H1 (cell line): ENCODE measurements around the gene TVP23A. TPM values are rescaled to one million over a fixed set of nuclear protein-coding genes. Genes with fewer than 3 reads are reported as not detected.

ENCODE experiments used
- CTCF ChIA-PET: fragments of 300-600 bp; sonication (Branson Sonifier 250); formaldehyde crosslinking; loops from one replicate; lab custom pipeline; 2021; ENCODE audit not compliant: partially characterized antibody; lab: Charles Lee
- POLR2A ChIA-PET: fragments of 300-600 bp; sonication (Branson Sonifier 250); formaldehyde crosslinking; loops from one replicate; lab custom pipeline; 2021; ENCODE audit warnings: inconsistent platforms; ENCODE audit not compliant: partially characterized antibody; lab: Charles Lee
- DNase-seq, 2 experiments: peaks; one replicate each; pipeline versions ENCODE4 v3.0.0 to v3.0.0-alpha.2; 2010 to 2022; ENCODE audit warnings: low spot score in 2 of 2, low read depth in 1 of 2, mixed read lengths in 1 of 2
- FAIRE-seq: peaks from 2 replicates; lab custom pipeline; 2011; peaks lifted over from hg19 to GRCh38; lab: Jason Lieb, UNC
- H2AFZ ChIP-seq: 2 replicates; pipeline ENCODE4 v1.8.1; 2012; ENCODE audit warnings: low read length, inconsistent platforms
- H2AK5ac ChIP-seq: 2 replicates; pipeline ENCODE4 v1.6.1; 2013; ENCODE audit warnings: low read depth, low read length
- H2BK120ac ChIP-seq: replicated peaks from 2 replicates; pipeline ENCODE3; 2013; ENCODE audit warnings: low read depth, low read length, inconsistent platforms
- H2BK12ac ChIP-seq: 2 replicates; pipeline ENCODE4 v1.6.1; 2013; ENCODE audit warnings: low read depth, low read length
- H2BK15ac ChIP-seq: 2 replicates; pipeline ENCODE4 v1.6.1; 2013; ENCODE audit warnings: low read length
- H2BK20ac ChIP-seq: 2 replicates; pipeline ENCODE4 v1.6.1; 2013; ENCODE audit warnings: low read length
- H2BK5ac ChIP-seq: 2 replicates; pipeline ENCODE4 v1.6.1; 2013; ENCODE audit warnings: low read depth, low read length
- H3K14ac ChIP-seq: 2 replicates; pipeline ENCODE4 v1.6.1; 2013; ENCODE audit warnings: inconsistent platforms; ENCODE audit not compliant: insufficient read length
- H3K18ac ChIP-seq: 2 replicates; pipeline ENCODE4 v1.6.1; 2013; ENCODE audit warnings: low read length; ENCODE audit errors: extremely low read depth
- H3K23ac ChIP-seq: 2 replicates; pipeline ENCODE4 v1.6.1; 2013; ENCODE audit warnings: inconsistent platforms; ENCODE audit not compliant: insufficient read length
- H3K23me2 ChIP-seq: 2 replicates; pipeline ENCODE4 v1.6.1; 2013; ENCODE audit warnings: low read depth, low read length
- H3K27ac ChIP-seq: 2 replicates; pipeline ENCODE4 v1.6.1; 2011; ENCODE audit warnings: low read depth, low read length, inconsistent platforms
- H3K27me3 ChIP-seq, 4 experiments: replicated peaks in 1 of 4; 1 replicate in 1 of 4; 2 replicates in 3 of 4; pipeline versions ENCODE4 v1.6.1 to v1.8.1; 2011 to 2013; ENCODE audit warnings: low read length in 3 of 4, mild to moderate bottlenecking in 3 of 4, inconsistent platforms in 2 of 4, mixed read lengths in 2 of 4, moderate library complexity in 1 of 4; ENCODE audit not compliant: control insufficient read depth in 3 of 4, insufficient read depth in 3 of 4; ENCODE audit errors: extremely low read depth in 1 of 4
- H3K36me3 ChIP-seq, 4 experiments: 2 replicates each; pipeline versions ENCODE4 v1.6.1 to v1.8.1; 2011 to 2013; ENCODE audit warnings: mild to moderate bottlenecking in 4 of 4, low read length in 3 of 4, moderate library complexity in 2 of 4, control low read depth in 1 of 4, inconsistent platforms in 1 of 4; ENCODE audit not compliant: insufficient read depth in 4 of 4, control insufficient read depth in 2 of 4
- H3K4ac ChIP-seq: replicated peaks from 2 replicates; pipeline ENCODE3; 2013; ENCODE audit warnings: low read length, low read depth, mixed read lengths, inconsistent platforms; ENCODE audit not compliant: insufficient read length
- H3K4me1 ChIP-seq, 4 experiments: replicated peaks in 1 of 4; 1 replicate in 1 of 4; 2 replicates in 3 of 4; pipeline versions ENCODE4 v1.6.1 to v1.8.1; 2011 to 2013; ENCODE audit warnings: low read length in 3 of 4, inconsistent platforms in 2 of 4, mixed read lengths in 1 of 4; ENCODE audit not compliant: insufficient read depth in 4 of 4, control insufficient read depth in 3 of 4
- H3K4me2 ChIP-seq, 2 experiments: 2 replicates each; pipeline versions ENCODE4 v1.6.1 to v1.8.1; 2011 to 2013; ENCODE audit warnings: low read depth in 2 of 2, low read length in 2 of 2, control low read depth in 1 of 2, inconsistent platforms in 1 of 2, mild to moderate bottlenecking in 1 of 2; ENCODE audit not compliant: insufficient read depth in 1 of 2
- H3K4me3 ChIP-seq, 4 experiments: fragments of 200-600, 300-600 bp in 1 of 4; sonication (generic), shearing (Covaris generic), sonication (Bioruptor Twin) in 1 of 4; 2 replicates each; pipeline versions ENCODE4 v1.5.1 to v1.8.1; 2011 to 2016; ENCODE audit warnings: low read length in 4 of 4, low read depth in 3 of 4, control low read depth in 2 of 4, inconsistent platforms in 2 of 4, mild to moderate bottlenecking in 2 of 4, mixed read lengths in 1 of 4, moderate library complexity in 1 of 4; ENCODE audit not compliant: insufficient read depth in 2 of 4; ENCODE audit errors: extremely low read depth in 1 of 4
- H3K56ac ChIP-seq: replicated peaks from 2 replicates; pipeline ENCODE3; 2013; ENCODE audit warnings: low read depth, mild to moderate bottlenecking, mixed read lengths, low read length, inconsistent platforms; ENCODE audit not compliant: insufficient read length
- H3K79me1 ChIP-seq: 2 replicates; pipeline ENCODE4 v1.6.1; 2013; ENCODE audit warnings: low read depth, low read length, control low read depth
- H3K79me2 ChIP-seq, 2 experiments: 2 replicates each; pipeline versions ENCODE4 v1.6.1 to v1.8.1; 2012 to 2013; ENCODE audit warnings: low read length in 2 of 2, mild to moderate bottlenecking in 2 of 2, inconsistent platforms in 1 of 2; ENCODE audit not compliant: insufficient read depth in 2 of 2, control insufficient read depth in 1 of 2
- H3K9ac ChIP-seq, 4 experiments: replicated peaks in 1 of 4; 1 replicate in 1 of 4; 2 replicates in 3 of 4; pipeline versions ENCODE4 v1.6.1 to v1.8.1; 2011 to 2013; ENCODE audit warnings: low read depth in 3 of 4, low read length in 3 of 4, control low read depth in 2 of 4, mild to moderate bottlenecking in 2 of 4, moderate library complexity in 2 of 4, inconsistent platforms in 1 of 4; ENCODE audit errors: extremely low read depth in 1 of 4
- H3K9me3 ChIP-seq, 2 experiments: 2 replicates each; pipeline versions ENCODE4 v1.6.1 to v1.8.1; 2012 to 2013; ENCODE audit warnings: mild to moderate bottlenecking in 2 of 2, moderate library complexity in 2 of 2, control low read depth in 1 of 2, inconsistent platforms in 1 of 2, low read depth in 1 of 2, low read length in 1 of 2, mixed read lengths in 1 of 2; ENCODE audit not compliant: insufficient read depth in 2 of 2
- H4K20me1 ChIP-seq, 2 experiments: replicated peaks in 1 of 2; 2 replicates each; pipeline versions ENCODE3 to v1.8.1; 2011 to 2013; ENCODE audit warnings: inconsistent platforms in 2 of 2, low read length in 2 of 2, mild to moderate bottlenecking in 1 of 2; ENCODE audit not compliant: insufficient read depth in 2 of 2, control insufficient read depth in 1 of 2
- H4K5ac ChIP-seq: 2 replicates; pipeline ENCODE4 v1.6.1; 2013; ENCODE audit warnings: low read length, low read depth, mixed read lengths, inconsistent platforms; ENCODE audit not compliant: insufficient read length
- H4K8ac ChIP-seq: 2 replicates; pipeline ENCODE4 v1.8.0; 2013; ENCODE audit warnings: mild to moderate bottlenecking, moderate library complexity, low read length, inconsistent platforms; ENCODE audit not compliant: insufficient read depth; ENCODE audit errors: extremely low read depth
- H4K91ac ChIP-seq: replicated peaks from 2 replicates; pipeline ENCODE3; 2013; ENCODE audit warnings: low read length, mixed read lengths, inconsistent platforms; ENCODE audit not compliant: insufficient read length
- BRCA1 ChIP-seq: IDR thresholded peaks from 2 replicates; pipeline ENCODE4 v1.6.1; 2012; ENCODE audit warnings: low read depth, low read length, improper control_type of control experiment
- EZH2 ChIP-seq: fragments of 200-600 bp; sonication (generic); IDR thresholded peaks from 2 replicates; pipeline ENCODE4 v1.7.1; 2012; ENCODE audit warnings: low read depth, mild to moderate bottlenecking, moderate library complexity, low read length, inconsistent platforms; ENCODE audit not compliant: severe bottlenecking
- KDM4A ChIP-seq: IDR thresholded peaks from one replicate; pipeline ENCODE4 v1.7.1; 2012; ENCODE audit warnings: low read depth, mild to moderate bottlenecking, moderate library complexity, low read length, inconsistent platforms; ENCODE audit not compliant: severe bottlenecking
- NRF1 ChIP-seq: IDR thresholded peaks from 2 replicates; pipeline ENCODE4 v1.6.1; 2011; ENCODE audit warnings: mild to moderate bottlenecking, low read depth, low read length, improper control_type of control experiment
- POLR2AphosphoS5 ChIP-seq: IDR thresholded peaks from 2 replicates; pipeline ENCODE4 v1.6.1; 2011; ENCODE audit warnings: low read depth, low read length
- POU5F1 ChIP-seq: IDR thresholded peaks from 2 replicates; pipeline ENCODE4 v1.6.1; 2011; ENCODE audit warnings: low read depth, mild to moderate bottlenecking, low read length, moderate library complexity
- SAP30 ChIP-seq: fragments of 300-600 bp; sonication (generic); IDR thresholded peaks from 2 replicates; pipeline ENCODE4 v1.7.1; 2012; ENCODE audit warnings: low read length, moderate library complexity, mild to moderate bottlenecking, inconsistent platforms; ENCODE audit not compliant: insufficient read depth, insufficient replicate concordance
- SIN3A ChIP-seq, 2 experiments: IDR thresholded peaks in 1 of 2; conservative IDR thresholded peaks in 1 of 2; 2 replicates each; pipeline ENCODE4 v1.6.1; 2011 to 2012; ENCODE audit warnings: low read length in 2 of 2, improper control_type of control experiment in 1 of 2, low read depth in 1 of 2, mild to moderate bottlenecking in 1 of 2
- WGBS, 2 experiments: shearing (Covaris generic) in 1 of 2; methylation state at CpG; one replicate each; pipeline versions ENCODE4 v1.1.6 to v1.1.7; 2013 to 2015; ENCODE audit warnings: low lambda C conversion rate in 2 of 2, mixed read lengths in 2 of 2, inconsistent platforms in 1 of 2, low coverage in 1 of 2, missing lambda C conversion rate in 1 of 2; ENCODE audit not compliant: insufficient replicate concordance in 2 of 2, insufficient coverage in 1 of 2, insufficient read length in 1 of 2; ENCODE audit errors: extremely low coverage in 1 of 2, missing lambda C conversion rate in 1 of 2; 5-methylcytosine and 5-hydroxymethylcytosine counted together
- polyA plus RNA-seq, 7 experiments: library from polyadenylated mRNA; depleted of rRNA in 3 of 7; stranded (reverse) in 5 of 7; unstranded in 2 of 7; fragments of >200 nt in 5 of 7; fragments of 200-250 nt in 2 of 7; gene quantifications; 1 replicate in 5 of 7; 2 replicates in 1 of 7; 4 replicates in 1 of 7; pipeline versions ENCODE4 v1.2.1 to v1.2.3, GENCODE V29; 2011 to 2013; ENCODE audit warnings: missing spikeins in 2 of 7, mixed read lengths in 2 of 7
- total RNA-seq: library from RNA; stranded (reverse); fragmentation: NEBNext Ultra II Directional; extraction: Animal tissue kit (Norgen Biotek cat#: 25700); gene quantifications from 2 replicates; pipeline ENCODE4 v1.2.1, GENCODE V29; 2021

TVP23A gene
- total and polyA plus RNA-seq, 2 of the 8 experiments (the other 6 are each of a cell fraction or from before 2014, with no cell fraction given), result 2.2 to 3.1 TPM

GRCh38 chr16:10740000-10740844 is 78.4 kb downstream of the TVP23A start:
- WGBS, 2 experiments, result 86% methylated on average over 10 of the region's 10 CpGs; no CpG with 5 or more reads in 1 of the 2 experiments
- POLR2A ChIA-PET, result no interaction called here
- no peak for FAIRE-seq

More at GRCh38 chr16:10740000-10740844, 78.4 kb downstream of the TVP23A start:
- Histone ChIP-seq H3K23me2 (peaks cover 4% of the 10 kb centered on the region; the same call in 1 of the 2 replicates), H2BK15ac (0 out of 2 replicates have a peak overlapping the region, but pooled peaks have one; percentile 10), H4K91ac (no peak overlapping the region), H4K8ac (no peak overlapping the region), H3K4me2 (no peak overlapping the region), H3K36me3 (no peaks in the 10 kb centered on the region), H3K23ac (no peak overlapping the region), H4K5ac (no peak overlapping the region), H3K4me1 (peaks cover 0 to 4% (median 2%) of the 10 kb centered on the region in 4 experiments; a peak in 5 of 7 replicates), H3K27ac (no peak overlapping the region), H3K79me2 (no peaks in the 10 kb centered on the region), H3K9me3 (no peaks in the 10 kb centered on the region), H2BK120ac (no peak overlapping the region), H3K56ac (no peak overlapping the region), H2BK12ac (no peak overlapping the region), H3K27me3 (no peaks in the 10 kb centered on the region), H3K79me1 (no peaks in the 10 kb centered on the region), H3K4me3 (no peak overlapping the region), H2AFZ (no peak overlapping the region), H4K20me1 (no peaks in the 10 kb centered on the region), H2AK5ac (no peak overlapping the region), H3K9ac (no peak overlapping the region), H3K14ac (no peak overlapping the region), H3K4ac (no peak overlapping the region), H2BK5ac (no peak overlapping the region), H3K18ac (no peak overlapping the region), H2BK20ac (no peak overlapping the region)
- CTCF ChIA-PET, result interaction anchor here (0.9 to 6.1 kb wide), 8 partner anchors 167 to 230 kb away, joined by 4 to 70 read pairs (median 6); no protein-coding TSS in a partner anchor
- TF ChIP-seq KDM4A, result no peak
- no peak for TF ChIP-seq NRF1
- no peak for TF ChIP-seq POLR2AphosphoS5
- no peak for TF ChIP-seq POU5F1
- no peak for TF ChIP-seq SIN3A (conservative IDR thresholded peaks at IDR 0.05 in 1 of 2, IDR thresholded peaks at IDR 0.05 in 1 of 2; ENCODE audit: low read depth in 1 of 2, low read length in 2 of 2)
- no peak for TF ChIP-seq SAP30
- no peak for TF ChIP-seq EZH2
- no peak for TF ChIP-seq BRCA1
- DNase-seq, result no peak
